SK-N-MC (cell line): Measurements from ENCODE around the gene METTL22.

ENCODE experiments used
- EZH2 ChIP-seq: fragments of 200-600 bp; sonication (generic); IDR thresholded peaks from one replicate; pipeline ENCODE4 v1.6.1; 2017; ENCODE audit warnings: antibody characterized with exemption
- FOXP2 ChIP-seq: optimal IDR thresholded peaks from 2 replicates; pipeline ENCODE3; 2011; ENCODE audit warnings: mild to moderate bottlenecking, moderate library complexity; ENCODE audit not compliant: insufficient read depth; ENCODE audit errors: extremely low read length, control extremely low read depth
- POLR2AphosphoS5 ChIP-seq: IDR thresholded peaks from 2 replicates; pipeline ENCODE4 v1.6.1; 2012; ENCODE audit warnings: mild to moderate bottlenecking, low read depth, low read length, borderline replicate concordance

- no peak for TF ChIP-seq POLR2AphosphoS5
- TF ChIP-seq EZH2: no peak
- no peak for TF ChIP-seq FOXP2
Measured at GRCh38 chr16:8697965-8698364, 76.5 kb downstream of the METTL22 start.
